Thoracic aorta (tissue), 2 donors: Measurements from ENCODE around the gene GOLGA6L7. TPM values are rescaled to one million over a fixed set of nuclear protein-coding genes. Genes with fewer than 3 reads are reported as not detected.
"Not testable (repeated sequence)": the region's sequence is repeated elsewhere in the genome, so short reads cannot be mapped to it uniquely, and the experiment has no call there.

Experiments used
- ATAC-seq: fragments of 150-250 bp; one replicate; pipeline ENCODE4 v1.8.0; 2017; ENCODE audit warnings: low read depth; ENCODE audit not compliant: insufficient number of reproducible peaks, low FRiP score
- DNase-seq: peaks from one replicate; pipeline ENCODE4 v3.0.0-alpha.2; 2020; ENCODE audit warnings: low spot score
- H3K27ac ChIP-seq, 2 donors: fragments of 200-600 bp; sonication (generic); 1 replicate in 1 of 2; 2 replicates in 1 of 2; pipeline ENCODE4 v1.5.1; 2016; ENCODE audit warnings: mild to moderate bottlenecking in 2 of 2, moderate library complexity in 2 of 2
- H3K27me3 ChIP-seq: fragments of 200-600 bp; sonication (generic); replicated peaks from 2 replicates; pipeline ENCODE4 v1.6.0; 2016; ENCODE audit warnings: mild to moderate bottlenecking; ENCODE audit not compliant: insufficient read depth
- H3K36me3 ChIP-seq: fragments of 200-600 bp; sonication (generic); one replicate; pipeline ENCODE4 v1.5.1; 2016
- H3K4me1 ChIP-seq, 2 donors: fragments of 200-600 bp; sonication (generic); 1 replicate in 1 of 2; 2 replicates in 1 of 2; pipeline versions ENCODE4 v1.5.1 to v1.6.0; 2016; ENCODE audit warnings: low read depth in 2 of 2, mild to moderate bottlenecking in 1 of 2; ENCODE audit not compliant: control insufficient read depth in 1 of 2
- H3K4me3 ChIP-seq: fragments of 200-600 bp; sonication (generic); 2 replicates; pipeline ENCODE4 v1.5.1; 2016; ENCODE audit warnings: mild to moderate bottlenecking
- H3K9me3 ChIP-seq: fragments of 200-600 bp; sonication (generic); 2 replicates; pipeline ENCODE4 v1.5.1; 2016
- CTCF ChIP-seq: fragments of 200-600 bp; sonication (generic); IDR thresholded peaks from one replicate; pipeline ENCODE4 v1.5.1; 2019; ENCODE audit warnings: antibody characterized with exemption
- total RNA-seq, 2 donors: library from RNA; depleted of rRNA; stranded (reverse); fragments of >200 nt; gene quantifications; one replicate each; pipeline versions ENCODE4 v1.1.0 to v1.2.3, GENCODE V29; 2016

The GOLGA6L7 gene
- total RNA-seq, 2 donors from 2014 or later: not detected

GRCh38 chr15:28861031-28861534 is 12.6 kb upstream of the GOLGA6L7 start:
- Histone ChIP-seq H3K27me3 (no peaks in the 10 kb centered on the region), H3K9me3 (no peaks in the 10 kb centered on the region), H3K4me1 (no peaks in the 10 kb centered on the region), H3K27ac (no peak overlapping the region), H3K36me3 (peaks cover 5% of the 10 kb centered on the region), H3K4me3 (no peak overlapping the region)
- ATAC-seq (no peak), DNase-seq (no peak)
- no peak for TF ChIP-seq CTCF

- H3K27me3 ChIP-seq, DNase-seq, H3K36me3 ChIP-seq, H3K9me3 ChIP-seq, H3K4me1 ChIP-seq, ATAC-seq, H3K27ac ChIP-seq, H3K4me3 ChIP-seq: not testable (repeated sequence)
Measured at GRCh38 chr15:28854578-28854977, 6.1 kb upstream of the GOLGA6L7 start.

- ATAC-seq, H3K4me1 ChIP-seq, H3K27ac ChIP-seq, H3K4me3 ChIP-seq, H3K27me3 ChIP-seq, DNase-seq, H3K36me3 ChIP-seq, H3K9me3 ChIP-seq: not testable (repeated sequence)
Measured at GRCh38 chr15:28853654-28854053, 5.2 kb upstream of the GOLGA6L7 start.

GRCh38 chr15:28849766-28850165 is 1.3 kb upstream of the GOLGA6L7 start:
- H3K4me3 ChIP-seq, H3K9me3 ChIP-seq, H3K27me3 ChIP-seq, H3K4me1 ChIP-seq, H3K27ac ChIP-seq, ATAC-seq, DNase-seq, H3K36me3 ChIP-seq: not testable (repeated sequence)

GRCh38 chr15:28849271-28849670 is 827 bp upstream of the GOLGA6L7 start:
- not testable (repeated sequence) for H3K27me3 ChIP-seq, ATAC-seq, H3K36me3 ChIP-seq, DNase-seq, H3K27ac ChIP-seq, H3K9me3 ChIP-seq, H3K4me1 ChIP-seq, H3K4me3 ChIP-seq

GRCh38 chr15:28847959-28848358 is 485 bp downstream of the GOLGA6L7 start:
- not testable (repeated sequence) for H3K27ac ChIP-seq, H3K36me3 ChIP-seq, H3K4me3 ChIP-seq, DNase-seq, H3K27me3 ChIP-seq, ATAC-seq, H3K4me1 ChIP-seq, H3K9me3 ChIP-seq

GRCh38 chr15:28847247-28847646 is 1.2 kb downstream of the GOLGA6L7 start:
- not testable (repeated sequence) for H3K36me3 ChIP-seq, H3K27ac ChIP-seq, ATAC-seq, H3K4me3 ChIP-seq, DNase-seq, H3K27me3 ChIP-seq, H3K4me1 ChIP-seq, H3K9me3 ChIP-seq

- ATAC-seq, H3K27me3 ChIP-seq, H3K4me3 ChIP-seq, H3K4me1 ChIP-seq, H3K27ac ChIP-seq, DNase-seq, H3K9me3 ChIP-seq, H3K36me3 ChIP-seq: not testable (repeated sequence)
Measured at GRCh38 chr15:28844147-28844546, 4.3 kb downstream of the GOLGA6L7 start.

GRCh38 chr15:28843520-28843919 is 4.9 kb downstream of the GOLGA6L7 start:
- H3K4me3 ChIP-seq, H3K9me3 ChIP-seq, H3K27ac ChIP-seq, H3K27me3 ChIP-seq, H3K36me3 ChIP-seq, ATAC-seq, H3K4me1 ChIP-seq, DNase-seq: not testable (repeated sequence)

GRCh38 chr15:28842210-28842609 is 6.2 kb downstream of the GOLGA6L7 start:
- ATAC-seq, DNase-seq, H3K27ac ChIP-seq, H3K27me3 ChIP-seq, H3K36me3 ChIP-seq, H3K4me1 ChIP-seq, H3K9me3 ChIP-seq, H3K4me3 ChIP-seq: not testable (repeated sequence)

- not testable (repeated sequence) for H3K27ac ChIP-seq, DNase-seq, H3K36me3 ChIP-seq, ATAC-seq, H3K27me3 ChIP-seq, H3K9me3 ChIP-seq, H3K4me1 ChIP-seq, H3K4me3 ChIP-seq
Measured at GRCh38 chr15:28840285-28840684, 8.2 kb downstream of the GOLGA6L7 start.

GRCh38 chr15:28834957-28835585 is 13.4 kb downstream of the GOLGA6L7 start:
- ATAC-seq, DNase-seq, H3K9me3 ChIP-seq, H3K36me3 ChIP-seq, H3K4me1 ChIP-seq, H3K4me3 ChIP-seq, H3K27me3 ChIP-seq, H3K27ac ChIP-seq: not testable (repeated sequence)
